BJ (cell line): ENCODE data around the gene NPAS3. TPM values are rescaled to one million over a fixed set of nuclear protein-coding genes. Genes with fewer than 3 reads are reported as not detected.
A peak's percentile ranks its signal among the peaks of the same experiment; 100 is the strongest.

ENCODE experiments used
- CTCF ChIA-PET: fragments of 350-600 bp; formaldehyde crosslinking; extraction: SDS; loops from one replicate; lab custom pipeline; 2021; ENCODE audit warnings: antibody characterized with exemption, inconsistent platforms; lab: Yijun Ruan, JAX
- POLR2A ChIA-PET: fragments of 300-600 bp; sonication (Branson Sonifier 250); formaldehyde crosslinking; extraction: SDS; loops from one replicate; lab custom pipeline; 2021; ENCODE audit warnings: antibody characterized with exemption; lab: Charles Lee
- DNase-seq: peaks from one replicate; pipeline ENCODE4 v3.0.0-alpha.2; 2011; ENCODE audit warnings: low read depth
- H3K27me3 ChIP-seq: 2 replicates; pipeline ENCODE4 v1.6.0; 2011; ENCODE audit warnings: low read length; ENCODE audit not compliant: control insufficient read depth, insufficient read depth
- H3K36me3 ChIP-seq: 2 replicates; pipeline ENCODE4 v1.5.1; 2011; ENCODE audit warnings: low read length; ENCODE audit not compliant: control insufficient read depth, insufficient read depth
- H3K4me3 ChIP-seq: 2 replicates; pipeline ENCODE4 v1.5.1; 2011; ENCODE audit warnings: low read depth, mild to moderate bottlenecking, control low read depth, low read length
- CTCF ChIP-seq: IDR thresholded peaks from 2 replicates; pipeline ENCODE4 v1.5.1; 2011; ENCODE audit warnings: low read depth, mild to moderate bottlenecking, control low read depth, inconsistent platforms, low read length, moderate library complexity; ENCODE audit not compliant: insufficient read depth
- polyA plus RNA-seq: library from polyadenylated mRNA; depleted of rRNA; stranded (reverse); fragments of >200 nt; gene quantifications from 2 replicates; pipeline ENCODE4 v1.2.3, GENCODE V29; 2011

NPAS3 gene
- polyA plus RNA-seq, 1 experiment = 0.09 TPM

GRCh38 chr14:33454707-33455106 lies 516.0 kb downstream of the NPAS3 start:
- ChIA-PET POLR2A (no interaction called here), CTCF (no interaction called here)
- no peak overlapping the region for H3K4me3 ChIP-seq
- H3K36me3 ChIP-seq = no peaks in the 10 kb centered on the region
- no peak for TF ChIP-seq CTCF
- peaks cover 2% of the 10 kb centered on the region; the same call in 1 of the 2 replicates for H3K27me3 ChIP-seq
- DNase-seq = no peak

GRCh38 chr14:33455654-33456345 lies 517.1 kb downstream of the NPAS3 start:
- ChIA-PET POLR2A (no interaction called here), CTCF (interaction anchor here (1.6 kb wide), 1 partner anchor 20 kb away, joined by 3 read pairs; no protein-coding TSS in a partner anchor)
- peak; percentile 12 for DNase-seq
- Histone ChIP-seq H3K36me3 (no peaks in the 10 kb centered on the region), H3K27me3 (peaks cover 2% of the 10 kb centered on the region; the same call in 1 of the 2 replicates), H3K4me3 (no peak overlapping the region)
- TF ChIP-seq CTCF = no peak

DNA sequence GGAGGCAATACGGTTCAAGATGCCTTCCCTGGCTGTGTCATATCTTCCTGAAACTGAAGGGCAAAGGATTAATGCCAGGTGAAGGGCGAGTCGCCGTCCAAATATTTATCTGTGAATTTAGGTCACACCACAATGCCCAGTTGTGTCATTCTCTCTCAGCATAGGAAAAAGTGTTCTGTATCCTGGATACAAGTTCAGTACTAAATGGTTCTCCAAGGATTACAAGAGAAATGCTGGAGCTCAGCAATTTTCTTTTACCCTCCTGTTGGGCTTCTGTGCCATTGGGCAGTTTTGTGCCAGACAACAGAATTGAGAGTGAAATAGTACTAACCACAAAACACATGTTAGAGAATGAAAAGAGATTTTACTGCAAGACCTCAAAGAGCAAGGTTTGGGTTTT lies 518.3 kb downstream of the NPAS3 start:
- ChIA-PET POLR2A (no interaction called here), CTCF (no interaction called here)
- no peak for DNase-seq
- H3K27me3 ChIP-seq = peaks cover 3% of the 10 kb centered on the region; the same call in 1 of the 2 replicates
- TF ChIP-seq CTCF = no peak
- H3K4me3 ChIP-seq = no peak overlapping the region
- H3K36me3 ChIP-seq = no peaks in the 10 kb centered on the region

DNA sequence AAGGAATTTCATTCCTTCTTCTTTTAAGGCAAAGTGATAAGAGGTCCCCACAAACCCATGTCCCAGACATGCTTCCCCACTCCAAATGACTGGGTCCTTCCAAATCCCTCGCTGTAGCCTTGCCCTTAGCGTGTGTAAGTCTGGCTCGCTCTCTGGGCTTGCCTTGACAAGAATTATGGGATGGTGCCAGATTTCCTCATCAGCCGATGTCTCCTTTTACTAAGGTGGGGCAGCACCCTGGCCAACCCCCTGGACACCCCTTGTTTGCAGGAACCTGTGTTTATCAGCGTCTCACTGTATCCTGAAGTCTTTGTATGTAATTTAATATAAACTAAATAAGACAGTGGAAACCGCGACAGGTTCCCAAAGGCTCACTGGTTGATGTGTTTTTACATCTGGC lies 518.9 kb downstream of the NPAS3 start:
- no peak for DNase-seq
- POLR2A ChIA-PET = no interaction called here
- no peaks in the 10 kb centered on the region for H3K36me3 ChIP-seq
- peaks cover 4% of the 10 kb centered on the region; the same call in 1 of the 2 replicates for H3K27me3 ChIP-seq
- CTCF ChIA-PET = no interaction called here
- no peak overlapping the region for H3K4me3 ChIP-seq
- no peak for TF ChIP-seq CTCF

GRCh38 chr14:33460164-33460563 lies 521.5 kb downstream of the NPAS3 start:
- CTCF ChIA-PET = no interaction called here
- DNase-seq = no peak
- H3K27me3 ChIP-seq = peaks cover 4% of the 10 kb centered on the region; the same call in 1 of the 2 replicates
- POLR2A ChIA-PET = no interaction called here
- H3K4me3 ChIP-seq = no peak overlapping the region
- TF ChIP-seq CTCF = no peak
- H3K36me3 ChIP-seq = no peaks in the 10 kb centered on the region
